Measurements from ENCODE around the gene CCDC40.

GRCh38 chr17:79991924-79992648 lies 44.4 kb upstream of the CCDC40 start:
- TF ChIP-seq, protein P1, sequence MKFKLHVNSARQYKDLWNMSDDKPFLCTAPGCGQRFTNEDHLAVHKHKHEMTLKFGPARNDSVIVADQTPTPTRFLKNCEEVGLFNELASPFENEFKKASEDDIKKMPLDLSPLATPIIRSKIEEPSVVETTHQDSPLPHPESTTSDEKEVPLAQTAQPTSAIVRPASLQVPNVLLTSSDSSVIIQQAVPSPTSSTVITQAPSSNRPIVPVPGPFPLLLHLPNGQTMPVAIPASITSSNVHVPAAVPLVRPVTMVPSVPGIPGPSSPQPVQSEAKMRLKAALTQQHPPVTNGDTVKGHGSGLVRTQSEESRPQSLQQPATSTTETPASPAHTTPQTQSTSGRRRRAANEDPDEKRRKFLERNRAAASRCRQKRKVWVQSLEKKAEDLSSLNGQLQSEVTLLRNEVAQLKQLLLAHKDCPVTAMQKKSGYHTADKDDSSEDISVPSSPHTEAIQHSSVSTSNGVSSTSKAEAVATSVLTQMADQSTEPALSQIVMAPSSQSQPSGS (CRISPR knock-in tag; IDR thresholded peaks at IDR 0.05; ENCODE audit: borderline replicate concordance, low read depth): no peak
- TF ChIP-seq ZNF232 (CRISPR knock-in tag; IDR thresholded peaks at IDR 0.05): no peak
- TF ChIP-seq, protein P2, sequence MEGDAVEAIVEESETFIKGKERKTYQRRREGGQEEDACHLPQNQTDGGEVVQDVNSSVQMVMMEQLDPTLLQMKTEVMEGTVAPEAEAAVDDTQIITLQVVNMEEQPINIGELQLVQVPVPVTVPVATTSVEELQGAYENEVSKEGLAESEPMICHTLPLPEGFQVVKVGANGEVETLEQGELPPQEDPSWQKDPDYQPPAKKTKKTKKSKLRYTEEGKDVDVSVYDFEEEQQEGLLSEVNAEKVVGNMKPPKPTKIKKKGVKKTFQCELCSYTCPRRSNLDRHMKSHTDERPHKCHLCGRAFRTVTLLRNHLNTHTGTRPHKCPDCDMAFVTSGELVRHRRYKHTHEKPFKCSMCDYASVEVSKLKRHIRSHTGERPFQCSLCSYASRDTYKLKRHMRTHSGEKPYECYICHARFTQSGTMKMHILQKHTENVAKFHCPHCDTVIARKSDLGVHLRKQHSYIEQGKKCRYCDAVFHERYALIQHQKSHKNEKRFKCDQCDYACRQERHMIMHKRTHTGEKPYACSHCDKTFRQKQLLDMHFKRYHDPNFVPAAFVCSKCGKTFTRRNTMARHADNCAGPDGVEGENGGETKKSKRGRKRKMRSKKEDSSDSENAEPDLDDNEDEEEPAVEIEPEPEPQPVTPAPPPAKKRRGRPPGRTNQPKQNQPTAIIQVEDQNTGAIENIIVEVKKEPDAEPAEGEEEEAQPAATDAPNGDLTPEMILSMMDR (IDR thresholded peaks at IDR 0.05): no peak
- no peak for TF ChIP-seq TEAD4 (CRISPR knock-in tag; IDR thresholded peaks at IDR 0.05)
- TF ChIP-seq, protein P3, sequence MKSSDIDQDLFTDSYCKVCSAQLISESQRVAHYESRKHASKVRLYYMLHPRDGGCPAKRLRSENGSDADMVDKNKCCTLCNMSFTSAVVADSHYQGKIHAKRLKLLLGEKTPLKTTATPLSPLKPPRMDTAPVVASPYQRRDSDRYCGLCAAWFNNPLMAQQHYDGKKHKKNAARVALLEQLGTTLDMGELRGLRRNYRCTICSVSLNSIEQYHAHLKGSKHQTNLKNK (CRISPR knock-in tag; IDR thresholded peaks at IDR 0.05): no peak
- no peak for TF ChIP-seq RORB (CRISPR knock-in tag; IDR thresholded peaks at IDR 0.05)
- TF ChIP-seq, protein P4, sequence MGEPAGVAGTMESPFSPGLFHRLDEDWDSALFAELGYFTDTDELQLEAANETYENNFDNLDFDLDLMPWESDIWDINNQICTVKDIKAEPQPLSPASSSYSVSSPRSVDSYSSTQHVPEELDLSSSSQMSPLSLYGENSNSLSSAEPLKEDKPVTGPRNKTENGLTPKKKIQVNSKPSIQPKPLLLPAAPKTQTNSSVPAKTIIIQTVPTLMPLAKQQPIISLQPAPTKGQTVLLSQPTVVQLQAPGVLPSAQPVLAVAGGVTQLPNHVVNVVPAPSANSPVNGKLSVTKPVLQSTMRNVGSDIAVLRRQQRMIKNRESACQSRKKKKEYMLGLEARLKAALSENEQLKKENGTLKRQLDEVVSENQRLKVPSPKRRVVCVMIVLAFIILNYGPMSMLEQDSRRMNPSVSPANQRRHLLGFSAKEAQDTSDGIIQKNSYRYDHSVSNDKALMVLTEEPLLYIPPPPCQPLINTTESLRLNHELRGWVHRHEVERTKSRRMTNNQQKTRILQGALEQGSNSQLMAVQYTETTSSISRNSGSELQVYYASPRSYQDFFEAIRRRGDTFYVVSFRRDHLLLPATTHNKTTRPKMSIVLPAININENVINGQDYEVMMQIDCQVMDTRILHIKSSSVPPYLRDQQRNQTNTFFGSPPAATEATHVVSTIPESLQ (CRISPR knock-in tag; IDR thresholded peaks at IDR 0.05): no peak
- TF ChIP-seq MYBL2 (CRISPR knock-in tag; IDR thresholded peaks at IDR 0.05): no peak
- TF ChIP-seq SP1 (CRISPR knock-in tag; conservative IDR thresholded peaks at IDR 0.05): no peak
- no peak for TF ChIP-seq FOXJ3 (CRISPR knock-in tag; IDR thresholded peaks at IDR 0.05; ENCODE audit: borderline replicate concordance)
- TF ChIP-seq, protein P5, sequence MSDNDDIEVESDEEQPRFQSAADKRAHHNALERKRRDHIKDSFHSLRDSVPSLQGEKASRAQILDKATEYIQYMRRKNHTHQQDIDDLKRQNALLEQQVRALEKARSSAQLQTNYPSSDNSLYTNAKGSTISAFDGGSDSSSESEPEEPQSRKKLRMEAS (CRISPR knock-in tag; IDR thresholded peaks at IDR 0.05): no peak
- no peak for TF ChIP-seq JUN (CRISPR knock-in tag; IDR thresholded peaks at IDR 0.05)
- no peak for TF ChIP-seq ZNF317 (CRISPR knock-in tag; IDR thresholded peaks at IDR 0.05; ENCODE audit: borderline replicate concordance, low read depth)
- TF ChIP-seq, protein P6, sequence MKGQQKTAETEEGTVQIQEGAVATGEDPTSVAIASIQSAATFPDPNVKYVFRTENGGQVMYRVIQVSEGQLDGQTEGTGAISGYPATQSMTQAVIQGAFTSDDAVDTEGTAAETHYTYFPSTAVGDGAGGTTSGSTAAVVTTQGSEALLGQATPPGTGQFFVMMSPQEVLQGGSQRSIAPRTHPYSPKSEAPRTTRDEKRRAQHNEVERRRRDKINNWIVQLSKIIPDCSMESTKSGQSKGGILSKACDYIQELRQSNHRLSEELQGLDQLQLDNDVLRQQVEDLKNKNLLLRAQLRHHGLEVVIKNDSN (CRISPR knock-in tag; IDR thresholded peaks at IDR 0.05): no peak

All from WTC11 (cell line).